CD4-positive, alpha-beta T cell treated with Interleukin-4 for 4 hours (primary cell): ENCODE data around the gene BLACAT1.
"Not testable (repeated sequence)": the region's sequence is repeated elsewhere in the genome, so short reads cannot be mapped to it uniquely, and the experiment has no call there.

Source experiments
- DNase-seq: peaks from one replicate; pipeline ENCODE4 v3.0.0-alpha.2; 2020

BLACAT1 gene

GRCh38 chr1:205483372-205483771 is 27.5 kb upstream of the BLACAT1 start:
- DNase-seq = no peak

- not testable (repeated sequence) for DNase-seq
Observed at GRCh38 chr1:205482587-205482986, 26.7 kb upstream of the BLACAT1 start.

GRCh38 chr1:205481629-205482151 is 25.8 kb upstream of the BLACAT1 start:
- DNase-seq = peak; percentile 10

GRCh38 chr1:205481218-205481617 is 25.4 kb upstream of the BLACAT1 start:
- no peak for DNase-seq

- DNase-seq = peak; percentile 74
Observed at GRCh38 chr1:205480349-205480985, 24.6 kb upstream of the BLACAT1 start.

- DNase-seq = not testable (repeated sequence)
Observed at GRCh38 chr1:205478985-205479384, 23.1 kb upstream of the BLACAT1 start.

- DNase-seq = no peak
Observed at GRCh38 chr1:205477759-205478247, 22.0 kb upstream of the BLACAT1 start.

GRCh38 chr1:205477121-205477758 is 21.4 kb upstream of the BLACAT1 start:
- DNase-seq = no peak

GRCh38 chr1:205476648-205477047 is 20.8 kb upstream of the BLACAT1 start:
- no peak for DNase-seq

- no peak for DNase-seq
Observed at GRCh38 chr1:205475855-205476254, 20.0 kb upstream of the BLACAT1 start.

GRCh38 chr1:205474571-205474970 is 18.7 kb upstream of the BLACAT1 start:
- DNase-seq = no peak

GRCh38 chr1:205473966-205474365 is 18.1 kb upstream of the BLACAT1 start:
- DNase-seq = no peak

- DNase-seq = no peak
Observed at GRCh38 chr1:205473475-205473874, 17.6 kb upstream of the BLACAT1 start.

- DNase-seq = no peak
Observed at GRCh38 chr1:205472737-205473441, 17.0 kb upstream of the BLACAT1 start.

GRCh38 chr1:205470131-205470530 is 14.3 kb upstream of the BLACAT1 start:
- DNase-seq = no peak

- DNase-seq = no peak
Observed at GRCh38 chr1:205466595-205467220, 10.9 kb upstream of the BLACAT1 start.

- DNase-seq = no peak
Observed at GRCh38 chr1:205465392-205465791, 9.5 kb upstream of the BLACAT1 start.

GRCh38 chr1:205458777-205459566 is 3.1 kb upstream of the BLACAT1 start:
- peak; percentile 11 for DNase-seq

- DNase-seq = no peak
Observed at GRCh38 chr1:205456868-205457745, 1.3 kb upstream of the BLACAT1 start.

GRCh38 chr1:205456383-205456867 is 580 bp upstream of the BLACAT1 start:
- DNase-seq = no peak

- DNase-seq = no peak
Observed at GRCh38 chr1:205454903-205455335, 926 bp downstream of the BLACAT1 start.
